Calu3 (cell line): Measurements from ENCODE around the gene SCGN. TPM values are rescaled to one million over a fixed set of nuclear protein-coding genes. Genes with fewer than 3 reads are reported as not detected.

Source experiments
- BruUV-seq: library from RNA; stranded (reverse); fragments of 400-500 nt; replicated peaks from 2 replicates; lab custom pipeline; 2021; lab: Mats Ljungman, UMichigan
- CTCF ChIA-PET: fragments of 300-600 bp; sonication (Branson Sonifier 250); formaldehyde crosslinking; loops from one replicate; lab custom pipeline; 2022; ENCODE audit warnings: antibody characterized with exemption; lab: Charles Lee
- DNase-seq: peaks from one replicate; pipeline ENCODE4 v3.0.0; 2022
- H3K27ac Mint-ChIP-seq: one replicate; pipeline ENCODE4 v1.8.0; 2022; ENCODE audit warnings: mixed read lengths; ENCODE audit not compliant: unreplicated experiment
- H3K27me3 Mint-ChIP-seq: one replicate; pipeline ENCODE4 v1.8.0; 2022; ENCODE audit warnings: mixed read lengths; ENCODE audit not compliant: unreplicated experiment
- H3K36me3 Mint-ChIP-seq: one replicate; pipeline ENCODE4 v1.8.0; 2022; ENCODE audit warnings: mild to moderate bottlenecking, moderate library complexity, mixed read lengths; ENCODE audit not compliant: insufficient read depth, unreplicated experiment
- H3K4me1 Mint-ChIP-seq: one replicate; pipeline ENCODE4 v1.8.0; 2022; ENCODE audit warnings: mild to moderate bottlenecking, low read depth, mixed read lengths; ENCODE audit not compliant: unreplicated experiment
- H3K4me3 Mint-ChIP-seq: one replicate; pipeline ENCODE4 v1.8.0; 2022; ENCODE audit warnings: mild to moderate bottlenecking, low read depth, moderate library complexity, mixed read lengths; ENCODE audit not compliant: unreplicated experiment
- H3K9me3 Mint-ChIP-seq: one replicate; pipeline ENCODE4 v1.8.0; 2022; ENCODE audit warnings: low read depth, mixed read lengths; ENCODE audit not compliant: unreplicated experiment
- CTCF ChIP-seq: fragments of 200-600 bp; IDR thresholded peaks from one replicate; pipeline ENCODE4 v1.8.0; 2022; ENCODE audit warnings: antibody characterized with exemption; ENCODE audit not compliant: unreplicated experiment
- intact Hi-C: fragments of 100-400 bp; cut with micrococcal nuclease; formaldehyde crosslinking; loops from one replicate; pipeline ENCODE4 v1.10.0; 2022; ENCODE audit not compliant: unreplicated experiment
- total RNA-seq: library from RNA; stranded (reverse); gene quantifications from 2 replicates; pipeline ENCODE4 v1.2.3, GENCODE V29; 2022

SCGN gene
- total RNA-seq, 1 experiment from 2014 or later: 3.5 TPM

- H3K27ac Mint-ChIP-seq: no peak overlapping the region
- CTCF ChIA-PET: no interaction called here
These were observed 43.3 kb upstream of the SCGN start for GRCh38 chr6:25608558-25609174.

GRCh38 chr6:25612666-25613065 is 39.3 kb upstream of the SCGN start:
- Mint-ChIP-seq H3K27me3 (no peaks in the 10 kb centered on the region), H3K9me3 (no peaks in the 10 kb centered on the region), H3K36me3 (peaks cover 20% of the 10 kb centered on the region), H3K4me3 (no peak overlapping the region), H3K27ac (no peak overlapping the region), H3K4me1 (no peaks in the 10 kb centered on the region)
- TF ChIP-seq CTCF: no peak
- no TSS peak for BruUV-seq
- intact Hi-C loops: no loop called here
- DNase-seq: no peak
- CTCF ChIA-PET: interaction anchor here (0.6 kb wide), 1 partner anchor 468 kb away, joined by 6 read pairs; no protein-coding TSS in a partner anchor

More at GRCh38 chr6:25608558-25609174, 43.3 kb upstream of the SCGN start:
- intact Hi-C loops: loop anchor here (10.0 kb wide), 1 partner anchor 286 kb away; no protein-coding TSS in a partner anchor
- TF ChIP-seq CTCF: no peak
- H3K36me3 Mint-ChIP-seq: peaks cover 39% of the 10 kb centered on the region
- no peak overlapping the region for H3K4me3 Mint-ChIP-seq
- H3K27me3 Mint-ChIP-seq: no peaks in the 10 kb centered on the region
- DNase-seq: no peak
- no TSS peak for BruUV-seq
- no peaks in the 10 kb centered on the region for H3K9me3 Mint-ChIP-seq
- H3K4me1 Mint-ChIP-seq: no peaks in the 10 kb centered on the region

- Mint-ChIP-seq H3K4me1 (no peaks in the 10 kb centered on the region), H3K4me3 (no peak overlapping the region), H3K27me3 (no peaks in the 10 kb centered on the region), H3K36me3 (peaks cover 20% of the 10 kb centered on the region), H3K9me3 (no peaks in the 10 kb centered on the region), H3K27ac (no peak overlapping the region)
- no TSS peak for BruUV-seq
- CTCF ChIA-PET: no interaction called here
- intact Hi-C loops: no loop called here
- TF ChIP-seq CTCF: no peak
- DNase-seq: no peak
These were observed 38.6 kb upstream of the SCGN start for GRCh38 chr6:25613415-25613814.

GRCh38 chr6:25614052-25614451 is 38.0 kb upstream of the SCGN start:
- H3K9me3 Mint-ChIP-seq: no peaks in the 10 kb centered on the region
- H3K4me3 Mint-ChIP-seq: no peak overlapping the region
- TF ChIP-seq CTCF: no peak
- peaks cover 14% of the 10 kb centered on the region for H3K36me3 Mint-ChIP-seq
- no peaks in the 10 kb centered on the region for H3K27me3 Mint-ChIP-seq
- BruUV-seq: no TSS peak
- H3K4me1 Mint-ChIP-seq: no peaks in the 10 kb centered on the region
- no peak for DNase-seq
- CTCF ChIA-PET: no interaction called here
- H3K27ac Mint-ChIP-seq: no peak overlapping the region
- intact Hi-C loops: no loop called here
